ENCODE data around the gene MESP2. TPM values are rescaled to one million over a fixed set of nuclear protein-coding genes. Genes with fewer than 3 reads are reported as not detected.

MESP2 gene, protein sequence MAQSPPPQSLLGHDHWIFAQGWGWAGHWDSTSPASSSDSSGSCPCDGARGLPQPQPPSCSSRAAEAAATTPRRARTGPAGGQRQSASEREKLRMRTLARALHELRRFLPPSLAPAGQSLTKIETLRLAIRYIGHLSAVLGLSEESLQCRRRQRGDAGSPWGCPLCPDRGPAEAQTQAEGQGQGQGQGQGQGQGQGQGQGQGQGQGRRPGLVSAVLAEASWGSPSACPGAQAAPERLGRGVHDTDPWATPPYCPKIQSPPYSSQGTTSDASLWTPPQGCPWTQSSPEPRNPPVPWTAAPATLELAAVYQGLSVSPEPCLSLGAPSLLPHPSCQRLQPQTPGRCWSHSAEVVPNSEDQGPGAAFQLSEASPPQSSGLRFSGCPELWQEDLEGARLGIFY
- polyA plus RNA-seq: under 1 TPM in 2 of 4 donors, not detected in 2; 0.34 to 0.39 TPM
- long read RNA-seq, donor 1: 0 reads
- long read RNA-seq, donor 2, partial matches to known transcripts: 1,229 of 1,279 reads
- long read RNA-seq, donor 2, other reads (novel, unspliced or antisense): 50 of 1,279 reads
- long read RNA-seq, donor 3, partial matches to known transcripts: 1,035 of 1,089 reads
- long read RNA-seq, donor 3, other reads (novel, unspliced or antisense): 54 of 1,089 reads
- long read RNA-seq, donor 4: 0 reads
- long read RNA-seq, donor 5: 0 reads
- long read RNA-seq, donor 6, partial matches to known transcripts: 958 of 1,127 reads
- long read RNA-seq, donor 6, other reads (novel, unspliced or antisense): 168 of 1,127 reads
- long read RNA-seq, donor 7: 0 reads
- long read RNA-seq, donor 8: 0 reads
- long read RNA-seq, donor 9: 0 reads
- long read RNA-seq, donor 10, partial matches to known transcripts: 1,010 of 1,129 reads
- long read RNA-seq, donor 10, other reads (novel, unspliced or antisense): 118 of 1,129 reads

GRCh38 chr15:89776274-89777072, at the start of gene MESP2:
Gene MESP2 (plus strand): TSS chr15:89776332. CDS start chr15:89776358, 26 bp downstream.
- DNase-seq: peak; percentile 75 to 86
- peak within 1 kb of the TSS; percentile 25 to 35 (median 33) for H3K4me3 ChIP-seq (ENCODE audit: low read depth in 1 of 3, low read length in 3 of 3)
- peaks cover 4 to 16% (median 5%) of the 10 kb centered on the region in 3 donors for H3K4me1 ChIP-seq (ENCODE audit: control insufficient read depth in 3 of 3, insufficient read depth in 2 of 3, low read depth in 1 of 3, low read length in 2 of 3)
- H3K36me3 ChIP-seq (ENCODE audit: control insufficient read depth in 3 of 3, insufficient read depth in 2 of 3, low read depth in 1 of 3, low read length in 3 of 3): peaks cover 0 to 3% (median 0%) of the 10 kb centered on the region in 3 donors
- WGBS, 3 donors: 6 to 8% (median 7%) methylated on average over 42 to 82 of the region's 82 CpGs
- H3K27ac ChIP-seq (ENCODE audit: low read depth in 1 of 3, low read length in 2 of 3): no peak within 1 kb of the TSS
- peaks cover 0 to 6% (median 0%) of the 10 kb centered on the region in 3 donors for H3K27me3 ChIP-seq (ENCODE audit: control insufficient read depth in 3 of 3, insufficient read depth in 3 of 3, low read length in 3 of 3)
- no peak for FAIRE-seq
- H3K9me3 ChIP-seq (ENCODE audit: control insufficient read depth in 2 of 2, insufficient read depth in 1 of 2, low read depth in 1 of 2, low read length in 1 of 2): no peaks in the 10 kb centered on the region

DNA sequence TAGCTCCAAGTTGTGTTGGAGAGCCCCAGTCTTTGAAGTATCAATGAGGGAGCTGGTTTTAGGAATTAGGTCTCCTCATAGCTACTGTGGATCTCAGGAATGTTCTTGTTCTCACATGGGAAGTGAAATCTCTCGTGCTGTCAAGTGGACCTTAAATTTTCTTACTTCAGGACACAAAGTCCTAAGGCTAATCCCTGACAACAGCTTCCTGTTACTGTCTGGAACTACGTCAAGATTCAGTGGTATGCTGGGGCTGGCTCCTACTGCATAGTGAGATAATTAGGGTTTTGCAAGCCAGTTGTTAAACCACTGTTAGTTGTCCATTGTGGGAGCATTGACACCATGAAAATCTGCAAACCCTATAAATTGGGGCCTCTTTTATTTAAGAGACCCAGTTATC, 47.9 kb upstream of the MESP2 start:
- no peak overlapping the region for H3K4me3 ChIP-seq (ENCODE audit: low read depth in 1 of 3, low read length in 3 of 3)
- H3K27ac ChIP-seq (ENCODE audit: low read depth in 1 of 3, low read length in 2 of 3): peak overlapping the region in 1 of 3 donors; percentile 37
- DNase-seq: peak; percentile 27 to 64
- no peak for FAIRE-seq
- no peaks in the 10 kb centered on the region for H3K9me3 ChIP-seq (ENCODE audit: control insufficient read depth in 2 of 2, insufficient read depth in 1 of 2, low read depth in 1 of 2, low read length in 1 of 2)
- WGBS, 3 donors: 14 to 23% (median 21%) methylated on average over 2 of the region's 2 CpGs
- peaks cover 0 to 3% (median 0%) of the 10 kb centered on the region in 3 donors for H3K4me1 ChIP-seq (ENCODE audit: control insufficient read depth in 3 of 3, insufficient read depth in 2 of 3, low read depth in 1 of 3, low read length in 2 of 3)
- no peaks in the 10 kb centered on the region for H3K36me3 ChIP-seq (ENCODE audit: control insufficient read depth in 3 of 3, insufficient read depth in 2 of 3, low read depth in 1 of 3, low read length in 3 of 3)
- peaks cover 0 to 6% (median 0%) of the 10 kb centered on the region in 3 donors for H3K27me3 ChIP-seq (ENCODE audit: control insufficient read depth in 3 of 3, insufficient read depth in 3 of 3, low read length in 3 of 3)

- WGBS, 3 donors: 76 to 93% (median 88%) methylated on average over 5 of the region's 5 CpGs
- peaks cover 0 to 6% (median 2%) of the 10 kb centered on the region in 3 donors for H3K27me3 ChIP-seq (ENCODE audit: control insufficient read depth in 3 of 3, insufficient read depth in 3 of 3, low read length in 3 of 3)
- FAIRE-seq (no peak), DNase-seq (peak in 1 of 2 donors; percentile 15)
- H3K27ac ChIP-seq (ENCODE audit: low read depth in 1 of 3, low read length in 2 of 3): no peak overlapping the region
- peaks cover 0 to 3% (median 0%) of the 10 kb centered on the region in 3 donors for H3K4me1 ChIP-seq (ENCODE audit: control insufficient read depth in 3 of 3, insufficient read depth in 2 of 3, low read depth in 1 of 3, low read length in 2 of 3)
- no peaks in the 10 kb centered on the region for H3K9me3 ChIP-seq (ENCODE audit: control insufficient read depth in 2 of 2, insufficient read depth in 1 of 2, low read depth in 1 of 2, low read length in 1 of 2)
- no peak overlapping the region for H3K4me3 ChIP-seq (ENCODE audit: low read depth in 1 of 3, low read length in 3 of 3)
- H3K36me3 ChIP-seq (ENCODE audit: control insufficient read depth in 3 of 3, insufficient read depth in 2 of 3, low read depth in 1 of 3, low read length in 3 of 3): no peaks in the 10 kb centered on the region
Observed at GRCh38 chr15:89731275-89731674, 44.9 kb upstream of the MESP2 start.

DNA sequence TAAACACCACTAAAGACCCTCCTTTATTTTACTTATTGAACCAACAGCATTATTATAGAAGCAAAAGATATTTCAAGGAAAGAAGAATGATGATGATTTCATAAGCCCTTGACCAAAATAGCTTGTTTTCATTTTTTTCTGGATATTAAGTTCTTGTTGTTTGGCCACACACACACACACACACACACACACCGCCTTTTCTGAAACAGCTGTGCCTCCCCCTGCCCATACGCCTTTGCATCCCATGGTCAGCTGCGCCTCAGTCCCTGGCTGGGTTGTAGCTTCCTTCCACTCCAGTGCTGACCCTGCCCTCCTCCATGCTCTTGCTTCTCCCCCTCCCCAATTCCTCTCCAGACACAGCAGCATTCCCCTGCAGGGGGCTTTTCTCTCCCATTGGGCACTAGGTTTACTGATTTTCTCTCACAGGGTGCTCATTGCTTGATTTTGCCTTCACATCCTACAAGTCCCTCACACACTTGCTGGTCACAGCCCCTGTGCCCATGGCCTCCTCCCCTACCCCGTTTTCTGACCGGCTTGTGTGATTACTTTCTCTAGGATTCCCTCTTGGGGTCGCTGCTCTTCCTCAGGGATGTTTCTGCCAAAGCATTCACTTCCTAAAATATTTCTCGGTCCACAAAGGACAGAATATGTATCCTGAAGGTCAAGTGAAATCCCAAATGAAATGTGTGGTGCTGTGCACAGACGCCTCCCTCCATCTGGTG, 43.5 kb upstream of the MESP2 start:
- Histone ChIP-seq H3K9me3 (ENCODE audit: control insufficient read depth in 2 of 2, insufficient read depth in 1 of 2, low read depth in 1 of 2, low read length in 1 of 2) (no peaks in the 10 kb centered on the region), H3K4me1 (ENCODE audit: control insufficient read depth in 3 of 3, insufficient read depth in 2 of 3, low read depth in 1 of 3, low read length in 2 of 3) (peaks cover 0 to 3% (median 0%) of the 10 kb centered on the region in 3 donors), H3K4me3 (ENCODE audit: low read depth in 1 of 3, low read length in 3 of 3) (no peak overlapping the region), H3K27me3 (ENCODE audit: control insufficient read depth in 3 of 3, insufficient read depth in 3 of 3, low read length in 3 of 3) (peaks cover 0 to 6% (median 2%) of the 10 kb centered on the region in 3 donors), H3K36me3 (ENCODE audit: control insufficient read depth in 3 of 3, insufficient read depth in 2 of 3, low read depth in 1 of 3, low read length in 3 of 3) (no peaks in the 10 kb centered on the region), H3K27ac (ENCODE audit: low read depth in 1 of 3, low read length in 2 of 3) (no peak overlapping the region)
- no peak for DNase-seq
- 56 to 78% (median 73%) methylated on average over 8 of the region's 8 CpGs for WGBS, 3 donors
- no peak for FAIRE-seq

DNA sequence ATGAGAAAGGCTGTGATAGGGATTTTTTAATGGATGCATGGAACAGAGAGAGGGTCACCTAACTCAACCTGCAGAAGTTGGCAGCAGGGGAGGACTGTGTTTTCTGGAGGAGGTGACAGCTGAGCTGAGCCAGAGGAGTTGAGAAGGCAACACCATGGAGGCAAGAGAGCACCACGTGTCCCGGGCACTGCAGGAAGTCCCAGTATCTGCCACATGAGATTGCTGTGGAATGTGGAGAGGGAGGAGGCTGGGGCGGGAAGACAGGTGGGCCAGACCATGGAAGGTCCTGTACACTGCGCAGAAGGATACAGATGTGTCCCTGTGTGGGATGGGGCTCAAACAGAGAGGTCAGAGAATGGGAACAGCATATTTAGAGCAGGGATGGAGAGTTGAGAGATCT, 40.4 kb upstream of the MESP2 start:
- H3K4me3 ChIP-seq (ENCODE audit: low read depth in 1 of 3, low read length in 3 of 3): no peak overlapping the region
- H3K36me3 ChIP-seq (ENCODE audit: control insufficient read depth in 3 of 3, insufficient read depth in 2 of 3, low read depth in 1 of 3, low read length in 3 of 3): no peaks in the 10 kb centered on the region
- H3K4me1 ChIP-seq (ENCODE audit: control insufficient read depth in 3 of 3, insufficient read depth in 2 of 3, low read depth in 1 of 3, low read length in 2 of 3): no peaks in the 10 kb centered on the region
- DNase-seq (no peak), FAIRE-seq (no peak)
- no peaks in the 10 kb centered on the region for H3K9me3 ChIP-seq (ENCODE audit: control insufficient read depth in 2 of 2, insufficient read depth in 1 of 2, low read depth in 1 of 2, low read length in 1 of 2)
- H3K27ac ChIP-seq (ENCODE audit: low read depth in 1 of 3, low read length in 2 of 3): no peak overlapping the region
- peaks cover 0 to 6% (median 2%) of the 10 kb centered on the region in 3 donors for H3K27me3 ChIP-seq (ENCODE audit: control insufficient read depth in 3 of 3, insufficient read depth in 3 of 3, low read length in 3 of 3)
- WGBS, 3 donors: 52 to 63% (median 56%) methylated on average over 4 of the region's 4 CpGs

DNA sequence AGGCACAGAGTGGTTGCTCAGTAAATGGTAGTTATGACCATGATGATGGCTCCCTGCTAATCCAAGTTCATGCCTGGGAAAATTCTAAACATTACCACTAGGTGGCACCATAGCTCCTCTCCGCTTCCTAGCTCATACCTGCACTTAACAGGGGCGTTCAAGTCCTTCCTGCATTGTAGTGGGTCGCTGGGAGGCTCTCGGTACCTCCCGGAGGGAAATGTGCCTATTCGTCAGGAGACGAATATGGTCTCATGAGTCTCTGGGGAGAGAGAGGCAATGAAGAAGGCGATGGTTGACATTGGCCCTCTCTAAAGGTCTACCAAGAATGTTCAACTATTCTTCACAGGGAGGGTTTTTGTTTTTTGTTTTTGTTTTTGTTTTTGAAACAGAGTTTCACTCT, 36.0 kb upstream of the MESP2 start:
- no peak for FAIRE-seq
- Histone ChIP-seq H3K27me3 (ENCODE audit: control insufficient read depth in 3 of 3, insufficient read depth in 3 of 3, low read length in 3 of 3) (peaks cover 0 to 3% (median 0%) of the 10 kb centered on the region in 3 donors), H3K4me1 (ENCODE audit: control insufficient read depth in 3 of 3, insufficient read depth in 2 of 3, low read depth in 1 of 3, low read length in 2 of 3) (no peaks in the 10 kb centered on the region), H3K4me3 (ENCODE audit: low read depth in 1 of 3, low read length in 3 of 3) (no peak overlapping the region), H3K9me3 (ENCODE audit: control insufficient read depth in 2 of 2, insufficient read depth in 1 of 2, low read depth in 1 of 2, low read length in 1 of 2) (no peaks in the 10 kb centered on the region), H3K36me3 (ENCODE audit: control insufficient read depth in 3 of 3, insufficient read depth in 2 of 3, low read depth in 1 of 3, low read length in 3 of 3) (no peaks in the 10 kb centered on the region), H3K27ac (ENCODE audit: low read depth in 1 of 3, low read length in 2 of 3) (no peak overlapping the region)
- 1 to 8% (median 6%) methylated on average over 8 of the region's 8 CpGs for WGBS, 3 donors
- peak; percentile 81 to 88 for DNase-seq

DNA sequence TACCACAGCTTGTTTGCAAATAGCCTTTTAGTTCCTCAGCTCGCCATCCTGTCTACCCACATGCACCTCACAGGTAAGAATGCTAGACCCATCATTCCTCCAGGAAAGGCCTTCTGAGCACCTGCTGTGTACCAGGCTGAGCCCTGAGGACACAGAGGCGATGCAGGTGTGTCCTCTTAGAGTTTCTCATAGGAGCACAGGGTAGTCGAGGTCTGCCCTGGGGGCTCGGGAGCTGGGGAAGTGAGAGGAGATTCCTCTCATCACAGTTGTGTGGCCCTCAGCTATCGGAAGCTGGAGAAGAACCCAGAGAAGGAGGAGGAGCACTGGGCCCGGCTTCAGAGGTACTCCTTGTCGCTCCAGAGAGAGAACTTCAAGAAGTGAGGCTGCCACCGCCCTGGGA, 33.1 kb upstream of the MESP2 start:
- no peaks in the 10 kb centered on the region for H3K36me3 ChIP-seq (ENCODE audit: control insufficient read depth in 3 of 3, insufficient read depth in 2 of 3, low read depth in 1 of 3, low read length in 3 of 3)
- no peak for FAIRE-seq
- H3K27me3 ChIP-seq (ENCODE audit: control insufficient read depth in 3 of 3, insufficient read depth in 3 of 3, low read length in 3 of 3): peaks cover 0 to 10% (median 0%) of the 10 kb centered on the region in 3 donors
- no peak overlapping the region for H3K27ac ChIP-seq (ENCODE audit: low read depth in 1 of 3, low read length in 2 of 3)
- 88 to 90% (median 90%) methylated on average over 8 of the region's 8 CpGs for WGBS, 3 donors
- H3K4me1 ChIP-seq (ENCODE audit: control insufficient read depth in 3 of 3, insufficient read depth in 2 of 3, low read depth in 1 of 3, low read length in 2 of 3): no peaks in the 10 kb centered on the region
- H3K9me3 ChIP-seq (ENCODE audit: control insufficient read depth in 2 of 2, insufficient read depth in 1 of 2, low read depth in 1 of 2, low read length in 1 of 2): no peaks in the 10 kb centered on the region
- no peak for DNase-seq
- no peak overlapping the region for H3K4me3 ChIP-seq (ENCODE audit: low read depth in 1 of 3, low read length in 3 of 3)

Data from small intestine (tissue), 16 donors.